HFFc6 (cell line): ENCODE data around the gene PRPF6. TPM values are rescaled to one million over a fixed set of nuclear protein-coding genes. Genes with fewer than 3 reads are reported as not detected.

Source experiments
- DNase-seq: peaks from one replicate; pipeline ENCODE4 v3.0.0-alpha.2; 2018
- H3K27ac Mint-ChIP-seq: 2 replicates; pipeline ENCODE4 v1.8.0; 2020; ENCODE audit warnings: mild to moderate bottlenecking, mixed read lengths
- H3K27me3 Mint-ChIP-seq: 2 replicates; pipeline ENCODE4 v1.8.0; 2021; ENCODE audit warnings: mild to moderate bottlenecking, moderate library complexity, mixed read lengths; ENCODE audit not compliant: insufficient read depth
- H3K36me3 Mint-ChIP-seq: 2 replicates; pipeline ENCODE4 v1.8.0; 2021; ENCODE audit warnings: low read depth, mixed read lengths
- H3K4me1 Mint-ChIP-seq: 2 replicates; pipeline ENCODE4 v1.8.0; 2020; ENCODE audit warnings: low read depth, mixed read lengths
- H3K4me3 Mint-ChIP-seq: 2 replicates; pipeline ENCODE4 v1.8.0; 2020; ENCODE audit warnings: mild to moderate bottlenecking, moderate library complexity, mixed read lengths
- H3K9me3 Mint-ChIP-seq: 2 replicates; pipeline ENCODE4 v1.8.0; 2020; ENCODE audit warnings: mild to moderate bottlenecking, mixed read lengths
- total RNA-seq, 6 experiments: library from RNA; stranded (reverse); fragmentation: NEBNext Ultra II Directional; extraction: Animal tissue kit (Norgen Biotek cat#: 25700); gene quantifications; 2 replicates in 1 of 6; 3 replicates in 5 of 6; pipeline ENCODE4 v1.2.3, GENCODE V29; 2021
- TF ChIP-seq, protein P1 (sequence below): fragments of 200-600 bp; sonication (generic); IDR thresholded peaks from 2 replicates; pipeline ENCODE4 v1.5.0; 2021; ENCODE audit warnings: antibody characterized with exemption, mild to moderate bottlenecking

Gene PRPF6
- total RNA-seq, 6 experiments from 2014 or later: 70.7 to 73.2 (median 72.9) TPM

DNA sequence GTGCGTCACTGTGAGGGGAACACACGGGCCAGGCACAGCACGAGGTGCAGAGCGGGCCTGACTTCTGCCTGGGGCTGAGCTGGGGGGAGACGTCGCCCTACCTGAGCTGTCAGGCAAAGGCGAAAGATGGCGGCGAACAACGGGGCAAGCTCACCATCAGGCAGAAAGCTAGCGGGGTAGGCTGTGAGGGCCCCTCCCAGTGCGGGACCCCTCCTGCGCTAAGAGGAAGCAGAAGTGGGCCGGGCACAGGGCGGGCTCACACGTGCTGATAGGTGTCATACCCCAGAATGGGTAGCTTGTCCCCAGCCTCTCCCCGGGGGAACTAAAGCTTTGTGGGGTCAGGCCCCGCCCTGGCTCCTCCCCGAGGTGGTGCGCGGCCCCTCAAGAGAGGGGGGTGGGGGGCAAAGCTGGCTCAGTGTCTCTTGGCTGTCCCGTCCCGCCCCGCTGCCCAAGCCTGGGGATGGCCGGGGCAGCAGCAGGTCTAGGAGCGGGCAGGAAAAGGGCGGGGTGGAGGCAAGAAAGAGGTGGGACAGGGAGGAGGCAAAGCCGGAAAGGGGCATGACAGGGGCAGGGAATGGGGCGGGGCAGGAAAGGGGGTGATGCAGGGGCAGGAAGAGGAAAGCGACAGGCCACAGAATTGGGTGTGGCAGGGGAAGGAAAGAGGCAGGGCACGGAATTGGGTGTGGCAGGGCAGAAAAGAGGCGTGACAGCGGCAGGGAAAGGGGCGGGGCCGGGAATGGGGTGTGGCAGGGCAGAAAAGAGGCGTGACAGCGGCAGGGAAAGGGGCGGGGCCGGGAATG, 39.5 kb upstream of the PRPF6 start:
- peaks cover 7% of the 10 kb centered on the region; the same call in 1 of the 2 replicates for H3K36me3 Mint-ChIP-seq
- H3K27ac Mint-ChIP-seq: no peak overlapping the region
- no peak overlapping the region for H3K4me3 Mint-ChIP-seq

DNA sequence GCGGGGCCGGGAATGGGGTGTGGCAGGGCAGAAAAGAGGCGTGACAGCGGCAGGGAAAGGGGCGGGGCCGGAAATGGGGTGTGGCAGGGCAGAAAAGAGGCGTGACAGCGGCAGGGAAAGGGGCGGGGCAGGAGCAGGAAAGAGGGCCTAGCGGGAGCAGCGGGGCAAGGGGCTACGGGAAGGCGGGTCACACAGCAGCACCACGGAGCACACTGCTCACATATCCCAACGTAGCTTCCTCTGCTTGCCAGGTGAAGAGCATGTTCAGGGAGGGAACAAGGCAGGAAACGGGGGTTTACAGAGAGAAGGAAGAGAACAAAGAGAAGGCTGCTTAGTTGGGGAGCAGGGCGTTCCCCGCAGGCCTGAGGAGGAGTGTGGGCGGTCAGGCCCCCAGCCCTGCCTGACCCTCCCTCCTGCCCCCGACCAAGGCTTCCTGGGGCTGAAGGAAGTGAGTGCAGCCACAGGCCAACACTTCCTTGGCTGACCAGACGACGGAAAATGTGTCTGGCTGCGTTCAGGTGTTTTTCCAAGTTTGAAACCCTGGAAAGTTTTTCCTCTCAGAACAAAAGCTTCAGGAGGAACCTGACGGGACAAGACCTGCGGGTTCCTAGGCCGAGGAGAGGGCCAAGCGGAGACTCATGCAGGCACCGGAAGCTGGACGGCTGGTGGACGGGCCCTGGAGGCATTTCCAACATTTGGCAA, 38.5 kb upstream of the PRPF6 start:
- DNase-seq: no peak
- H3K36me3 Mint-ChIP-seq: peaks cover 6% of the 10 kb centered on the region; the same call in 1 of the 2 replicates
- H3K27me3 Mint-ChIP-seq: peaks cover 4% of the 10 kb centered on the region
- H3K9me3 Mint-ChIP-seq: no peaks in the 10 kb centered on the region
- no peak overlapping the region; the same call in 1 of the 2 replicates for H3K27ac Mint-ChIP-seq
- no peak overlapping the region for H3K4me3 Mint-ChIP-seq
- peaks cover 5% of the 10 kb centered on the region; the same call in 1 of the 2 replicates for H3K4me1 Mint-ChIP-seq
- TF ChIP-seq, protein P1, sequence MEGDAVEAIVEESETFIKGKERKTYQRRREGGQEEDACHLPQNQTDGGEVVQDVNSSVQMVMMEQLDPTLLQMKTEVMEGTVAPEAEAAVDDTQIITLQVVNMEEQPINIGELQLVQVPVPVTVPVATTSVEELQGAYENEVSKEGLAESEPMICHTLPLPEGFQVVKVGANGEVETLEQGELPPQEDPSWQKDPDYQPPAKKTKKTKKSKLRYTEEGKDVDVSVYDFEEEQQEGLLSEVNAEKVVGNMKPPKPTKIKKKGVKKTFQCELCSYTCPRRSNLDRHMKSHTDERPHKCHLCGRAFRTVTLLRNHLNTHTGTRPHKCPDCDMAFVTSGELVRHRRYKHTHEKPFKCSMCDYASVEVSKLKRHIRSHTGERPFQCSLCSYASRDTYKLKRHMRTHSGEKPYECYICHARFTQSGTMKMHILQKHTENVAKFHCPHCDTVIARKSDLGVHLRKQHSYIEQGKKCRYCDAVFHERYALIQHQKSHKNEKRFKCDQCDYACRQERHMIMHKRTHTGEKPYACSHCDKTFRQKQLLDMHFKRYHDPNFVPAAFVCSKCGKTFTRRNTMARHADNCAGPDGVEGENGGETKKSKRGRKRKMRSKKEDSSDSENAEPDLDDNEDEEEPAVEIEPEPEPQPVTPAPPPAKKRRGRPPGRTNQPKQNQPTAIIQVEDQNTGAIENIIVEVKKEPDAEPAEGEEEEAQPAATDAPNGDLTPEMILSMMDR: no peak

More for the DNA sequence above, 39.5 kb upstream of the PRPF6 start:
- TF ChIP-seq, protein P1: no peak
- Mint-ChIP-seq H3K27me3 (peaks cover 4% of the 10 kb centered on the region), H3K9me3 (no peaks in the 10 kb centered on the region), H3K4me1 (no peaks in the 10 kb centered on the region)
- no peak for DNase-seq

DNA sequence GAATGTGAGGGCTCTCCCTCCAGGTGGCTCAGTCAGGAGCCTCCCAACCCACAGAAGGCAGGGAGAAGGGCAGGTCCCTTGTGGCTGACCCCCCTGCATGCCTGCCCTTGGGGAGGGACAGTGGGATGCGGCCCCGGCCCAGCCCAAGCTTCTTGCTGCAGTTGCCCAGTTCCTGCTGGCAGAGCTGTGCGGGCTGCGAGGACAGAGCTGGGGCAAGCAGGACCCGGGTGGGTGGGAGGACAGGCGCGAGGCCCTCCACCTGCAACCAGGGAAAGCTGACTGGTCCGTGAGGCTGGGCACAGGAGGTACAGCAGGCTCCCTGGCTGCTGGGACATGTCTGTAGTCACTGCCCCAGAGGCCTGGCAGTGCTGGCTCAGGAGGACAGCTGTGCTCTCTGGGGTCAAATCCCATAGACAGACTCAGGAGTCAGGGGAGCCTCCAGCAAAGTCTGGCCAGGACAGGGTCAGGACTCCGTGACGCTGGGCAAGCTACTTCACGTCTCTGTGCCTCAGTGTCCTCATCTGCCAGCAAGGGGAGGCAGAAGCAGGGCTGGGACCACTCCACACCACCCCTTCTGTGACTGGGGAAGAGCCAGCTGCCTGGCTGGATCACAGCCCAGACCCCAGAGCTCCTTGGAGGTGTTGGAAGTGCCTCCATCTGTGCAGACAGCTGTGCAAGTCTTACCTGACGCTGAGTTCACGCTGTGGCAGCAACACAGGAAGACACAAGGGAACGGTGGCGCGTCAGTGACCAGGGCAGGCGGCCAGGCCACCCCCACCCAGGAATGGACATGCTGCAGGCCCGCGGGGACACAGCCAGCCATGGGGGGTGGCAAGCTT, 37.7 kb upstream of the PRPF6 start:
- Mint-ChIP-seq H3K4me1 (peaks cover 7% of the 10 kb centered on the region), H3K27ac (no peak overlapping the region), H3K27me3 (peaks cover 4% of the 10 kb centered on the region), H3K36me3 (peaks cover 2% of the 10 kb centered on the region; the same call in 1 of the 2 replicates), H3K9me3 (no peaks in the 10 kb centered on the region), H3K4me3 (no peak overlapping the region)
- no peak for DNase-seq
- TF ChIP-seq, protein P1: no peak

DNA sequence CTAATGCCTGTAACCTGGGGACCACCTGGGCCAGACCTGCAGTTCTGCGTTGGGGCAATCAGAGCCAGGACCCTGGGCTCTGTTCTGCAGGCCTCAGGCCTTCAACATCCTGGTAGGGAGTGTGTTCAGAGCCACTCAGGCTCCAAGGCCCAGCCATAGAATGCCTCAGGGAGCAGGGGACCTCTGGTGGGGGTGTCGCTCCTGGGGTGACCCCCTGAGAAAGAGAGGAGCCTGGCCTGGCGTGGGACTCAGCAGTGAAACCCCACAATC, 37.2 kb upstream of the PRPF6 start:
- TF ChIP-seq, protein P1: no peak
- H3K36me3 Mint-ChIP-seq: peaks cover 4% of the 10 kb centered on the region; the same call in 1 of the 2 replicates
- peaks cover 4% of the 10 kb centered on the region for H3K27me3 Mint-ChIP-seq
- DNase-seq: no peak
- no peaks in the 10 kb centered on the region for H3K9me3 Mint-ChIP-seq
- H3K4me3 Mint-ChIP-seq: no peak overlapping the region
- no peak overlapping the region for H3K27ac Mint-ChIP-seq
- peaks cover 13% of the 10 kb centered on the region for H3K4me1 Mint-ChIP-seq

DNA sequence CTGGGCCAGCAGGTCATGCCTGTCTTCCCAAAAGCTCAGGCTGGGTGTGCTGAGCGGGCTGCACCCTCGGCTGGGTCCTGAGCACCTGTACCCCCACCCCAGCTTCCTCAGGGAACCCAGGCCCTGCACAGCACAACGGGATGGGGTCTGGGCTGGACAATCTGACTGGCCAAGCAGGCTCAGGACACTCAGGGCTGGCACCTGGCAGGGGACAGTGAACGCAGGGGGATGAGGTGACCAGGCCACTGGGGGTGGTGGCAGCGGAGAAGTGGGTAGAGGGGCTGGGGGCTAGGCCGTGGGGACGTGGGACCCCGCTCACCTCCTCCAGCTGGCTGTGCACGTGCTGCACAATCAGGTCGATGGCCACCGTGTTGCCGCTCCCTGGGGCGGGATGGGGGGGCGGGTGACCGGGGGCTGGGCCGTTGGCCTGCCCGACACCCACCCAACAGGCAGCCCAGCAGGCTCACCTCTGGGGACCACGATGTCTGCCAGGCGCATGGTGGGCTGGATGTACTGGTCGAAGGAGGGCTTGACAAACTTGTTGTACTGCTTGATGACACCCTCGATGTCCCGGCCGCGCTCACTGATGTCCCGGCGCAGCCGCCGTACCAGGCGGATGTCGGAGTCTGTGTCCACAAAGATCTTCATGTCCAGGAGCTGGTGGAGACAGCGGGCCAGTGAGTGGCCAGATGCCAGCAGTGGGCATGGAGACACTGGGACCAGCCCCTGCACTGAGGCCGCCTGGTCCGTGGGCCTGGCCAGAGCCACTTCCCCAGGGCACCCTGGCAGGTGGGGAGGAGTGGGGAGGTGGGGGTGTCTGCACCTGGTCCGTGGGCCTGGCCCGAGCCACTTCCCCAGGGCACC, 36.6 kb upstream of the PRPF6 start:
- DNase-seq: no peak
- TF ChIP-seq, protein P1: no peak
- peaks cover 4% of the 10 kb centered on the region; the same call in 1 of the 2 replicates for H3K36me3 Mint-ChIP-seq
- H3K4me1 Mint-ChIP-seq: peaks cover 19% of the 10 kb centered on the region
- no peak overlapping the region for H3K27ac Mint-ChIP-seq
- peaks cover 4% of the 10 kb centered on the region for H3K27me3 Mint-ChIP-seq
- no peaks in the 10 kb centered on the region for H3K9me3 Mint-ChIP-seq
- no peak overlapping the region for H3K4me3 Mint-ChIP-seq
